ENCODE measurements around the gene TAF15.

Gene TAF15

GRCh38 chr17:35879773-35880654 lies 70.7 kb downstream of the TAF15 start, which contains the start of gene CCL5:
CCL5 (minus strand) TSS chr17:35880360.
- Histone ChIP-seq H3K4me1 (ENCODE audit: insufficient read depth, low read length) (0 out of 2 replicates have a peak, but pooled peaks cover 5% of the 10 kb centered on the region), H3K9ac (ENCODE audit: low read depth, low read length) (no peak within 1 kb of the TSS), H3K9me3 (ENCODE audit: control insufficient read depth, insufficient read depth, low read length) (no peaks in the 10 kb centered on the region), H3K36me3 (ENCODE audit: insufficient read depth, low read length) (no peaks in the 10 kb centered on the region)

- Histone ChIP-seq H3K9me3 (ENCODE audit: control insufficient read depth, insufficient read depth, low read length) (no peaks in the 10 kb centered on the region; the same call in 1 of the 2 replicates), H3K9ac (ENCODE audit: low read depth, low read length) (no peak overlapping the region), H3K36me3 (ENCODE audit: insufficient read depth, low read length) (no peaks in the 10 kb centered on the region), H3K4me1 (ENCODE audit: insufficient read depth, low read length) (peaks cover 16% of the 10 kb centered on the region)
These were observed 80.0 kb downstream of the TAF15 start for GRCh38 chr17:35889241-35889640.

- Histone ChIP-seq H3K9ac (ENCODE audit: low read depth, low read length) (no peak overlapping the region), H3K4me1 (ENCODE audit: insufficient read depth, low read length) (peaks cover 16% of the 10 kb centered on the region), H3K36me3 (ENCODE audit: insufficient read depth, low read length) (no peaks in the 10 kb centered on the region), H3K9me3 (ENCODE audit: control insufficient read depth, insufficient read depth, low read length) (no peaks in the 10 kb centered on the region; the same call in 1 of the 2 replicates)
These were observed 80.8 kb downstream of the TAF15 start for GRCh38 chr17:35889818-35890773.

GRCh38 chr17:35890774-35891155 lies 81.5 kb downstream of the TAF15 start:
- Histone ChIP-seq H3K9me3 (ENCODE audit: control insufficient read depth, insufficient read depth, low read length) (no peaks in the 10 kb centered on the region; the same call in 1 of the 2 replicates), H3K4me1 (ENCODE audit: insufficient read depth, low read length) (peaks cover 16% of the 10 kb centered on the region), H3K36me3 (ENCODE audit: insufficient read depth, low read length) (no peaks in the 10 kb centered on the region), H3K9ac (ENCODE audit: low read depth, low read length) (no peak overlapping the region)

GRCh38 chr17:35891269-35891668 lies 82.0 kb downstream of the TAF15 start:
- Histone ChIP-seq H3K9ac (ENCODE audit: low read depth, low read length) (no peak overlapping the region), H3K36me3 (ENCODE audit: insufficient read depth, low read length) (no peaks in the 10 kb centered on the region), H3K9me3 (ENCODE audit: control insufficient read depth, insufficient read depth, low read length) (no peaks in the 10 kb centered on the region; the same call in 1 of the 2 replicates), H3K4me1 (ENCODE audit: insufficient read depth, low read length) (peaks cover 16% of the 10 kb centered on the region)

GRCh38 chr17:35892091-35893035 lies 83.1 kb downstream of the TAF15 start:
- Histone ChIP-seq H3K9ac (ENCODE audit: low read depth, low read length) (no peak overlapping the region), H3K36me3 (ENCODE audit: insufficient read depth, low read length) (no peaks in the 10 kb centered on the region), H3K9me3 (ENCODE audit: control insufficient read depth, insufficient read depth, low read length) (no peaks in the 10 kb centered on the region; the same call in 1 of the 2 replicates), H3K4me1 (ENCODE audit: insufficient read depth, low read length) (peaks cover 16% of the 10 kb centered on the region)

GRCh38 chr17:35893751-35894150 lies 84.5 kb downstream of the TAF15 start:
- no peak overlapping the region for H3K9ac ChIP-seq (ENCODE audit: low read depth, low read length)
- peaks cover 16% of the 10 kb centered on the region for H3K4me1 ChIP-seq (ENCODE audit: insufficient read depth, low read length)
- no peaks in the 10 kb centered on the region; the same call in 1 of the 2 replicates for H3K9me3 ChIP-seq (ENCODE audit: control insufficient read depth, insufficient read depth, low read length)
- no peaks in the 10 kb centered on the region for H3K36me3 ChIP-seq (ENCODE audit: insufficient read depth, low read length)

GRCh38 chr17:35894206-35894605 lies 84.9 kb downstream of the TAF15 start:
- no peaks in the 10 kb centered on the region; the same call in 1 of the 2 replicates for H3K9me3 ChIP-seq (ENCODE audit: control insufficient read depth, insufficient read depth, low read length)
- H3K9ac ChIP-seq (ENCODE audit: low read depth, low read length) = no peak overlapping the region
- H3K4me1 ChIP-seq (ENCODE audit: insufficient read depth, low read length) = peaks cover 16% of the 10 kb centered on the region
- H3K36me3 ChIP-seq (ENCODE audit: insufficient read depth, low read length) = no peaks in the 10 kb centered on the region

- Histone ChIP-seq H3K9me3 (ENCODE audit: control insufficient read depth, insufficient read depth, low read length) (no peaks in the 10 kb centered on the region), H3K9ac (ENCODE audit: low read depth, low read length) (no peak overlapping the region), H3K4me1 (ENCODE audit: insufficient read depth, low read length) (peaks cover 7% of the 10 kb centered on the region; the same call in 1 of the 2 replicates), H3K36me3 (ENCODE audit: insufficient read depth, low read length) (no peaks in the 10 kb centered on the region)
These were observed 86.6 kb downstream of the TAF15 start for GRCh38 chr17:35895636-35896587.

Data from ES-I3 (cell line).